MG63 (cell line): ENCODE data around the gene BRD3OS. TPM values are rescaled to one million over a fixed set of nuclear protein-coding genes. Genes with fewer than 3 reads are reported as not detected.

Experiments used
- DNase-seq: peaks from one replicate; pipeline ENCODE4 v3.0.0-alpha.2; 2020
- H3K27me3 ChIP-seq: fragments of 250-450 bp; sonication (Bioruptor Pico); 2 replicates; pipeline ENCODE4 v1.5.1; 2020; ENCODE audit warnings: mild to moderate bottlenecking, moderate library complexity
- H3K36me3 ChIP-seq: fragments of 250-450 bp; sonication (Bioruptor Pico); 2 replicates; pipeline ENCODE4 v1.5.1; 2020; ENCODE audit warnings: mild to moderate bottlenecking, moderate library complexity
- H3K4me3 ChIP-seq: fragments of 250-450 bp; sonication (Bioruptor Pico); 2 replicates; pipeline ENCODE4 v1.5.1; 2020; ENCODE audit warnings: mild to moderate bottlenecking, moderate library complexity
- H3K9me3 ChIP-seq: fragments of 250-450 bp; sonication (Bioruptor Pico); 2 replicates; pipeline ENCODE4 v1.5.1; 2020; ENCODE audit warnings: mild to moderate bottlenecking, moderate library complexity
- total RNA-seq: library from RNA; depleted of rRNA; stranded (reverse); fragments of >200 nt; shearing (Covaris generic); gene quantifications from 2 replicates; pipeline ENCODE4 v1.2.3, GENCODE V29; 2014; ENCODE audit warnings: low replicate concordance

The BRD3OS gene
- total RNA-seq, 1 experiment from 2014 or later, result 18.6 TPM

DNA sequence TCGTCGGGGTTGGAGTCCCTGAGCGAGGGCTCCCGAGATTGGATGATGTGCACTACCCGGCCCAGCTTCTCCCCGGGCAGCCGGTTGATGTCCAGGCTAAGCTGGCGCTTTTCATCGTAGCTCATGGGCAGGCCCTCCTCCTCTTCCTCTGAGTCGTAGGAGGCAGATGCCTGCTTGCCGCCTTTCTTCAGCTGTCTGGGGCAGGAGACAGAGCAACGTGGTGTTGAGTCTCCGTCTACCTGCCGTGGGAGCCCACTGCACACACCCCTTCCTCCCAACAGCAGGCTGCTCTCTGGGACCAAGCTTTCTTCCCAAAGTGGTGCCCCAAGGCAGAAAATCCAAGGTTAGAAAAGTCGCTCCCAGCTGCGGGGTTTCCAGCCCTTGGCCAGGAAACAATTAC is 10.8 kb downstream of the BRD3OS start:
- Histone ChIP-seq H3K9me3 (peaks cover 8% of the 10 kb centered on the region), H3K36me3 (peaks cover 66% of the 10 kb centered on the region), H3K4me3 (no peak overlapping the region), H3K27me3 (no peaks in the 10 kb centered on the region)
- no peak for DNase-seq

DNA sequence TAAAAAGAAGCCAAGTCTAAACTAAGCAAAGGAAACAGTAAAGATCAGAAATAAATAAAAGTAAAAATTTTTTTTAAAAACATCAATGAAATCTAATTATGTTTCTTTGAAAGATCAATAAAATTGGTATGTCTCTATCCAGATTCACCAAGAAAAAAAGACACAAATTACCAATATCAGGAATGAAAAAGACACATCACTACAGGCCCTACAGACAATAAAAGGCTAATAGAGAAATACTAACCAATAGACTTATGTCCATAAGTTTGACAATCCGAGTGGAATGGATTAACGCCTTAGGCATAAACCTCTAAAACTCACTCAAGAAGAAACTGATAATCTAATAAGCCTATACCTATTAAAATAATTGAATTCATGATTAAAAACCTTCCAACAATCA is 12.4 kb downstream of the BRD3OS start:
- Histone ChIP-seq H3K4me3 (no peak overlapping the region), H3K27me3 (no peaks in the 10 kb centered on the region), H3K36me3 (peaks cover 69% of the 10 kb centered on the region), H3K9me3 (peaks cover 8% of the 10 kb centered on the region)
- no peak for DNase-seq

DNA sequence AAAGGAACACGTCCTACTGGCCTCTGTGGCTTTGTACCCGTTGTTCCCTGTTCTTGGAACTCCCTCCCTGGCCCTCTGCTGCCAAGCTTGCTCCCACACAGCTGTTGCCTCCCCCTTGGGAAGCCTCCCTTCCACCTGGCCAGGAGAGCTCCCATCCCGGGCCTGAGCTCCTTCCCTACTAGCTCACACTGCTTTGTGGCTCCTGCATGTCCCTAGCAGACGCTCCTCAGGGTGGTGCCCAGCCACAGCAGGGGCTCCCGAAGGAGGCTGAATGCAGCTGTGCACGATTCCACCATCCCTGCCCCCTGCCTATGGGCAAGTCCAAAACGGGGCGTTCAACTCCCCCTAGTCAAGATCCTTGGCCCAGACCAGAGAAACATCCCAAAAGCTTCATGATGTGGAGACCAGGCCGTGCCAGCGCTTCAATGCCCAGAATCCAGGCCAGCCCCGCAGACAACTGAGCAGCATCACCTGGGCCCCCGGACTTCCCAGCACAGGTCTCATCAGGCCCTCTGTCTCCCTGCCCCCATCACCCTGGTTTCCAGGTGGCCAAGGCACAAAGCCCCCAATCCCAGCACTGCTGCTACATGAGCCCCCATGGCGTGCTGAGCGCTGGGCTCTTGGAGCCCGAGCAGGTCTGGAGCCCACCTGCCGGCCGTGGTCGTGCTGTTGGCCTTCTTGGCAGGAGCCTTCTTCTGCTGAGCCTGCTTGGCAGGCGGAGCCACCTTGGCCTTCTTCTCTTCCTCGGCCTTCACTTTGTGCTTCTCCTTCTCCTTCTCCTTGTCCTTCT is 14.3 kb downstream of the BRD3OS start:
- H3K9me3 ChIP-seq, result peaks cover 8% of the 10 kb centered on the region
- no peaks in the 10 kb centered on the region for H3K27me3 ChIP-seq
- DNase-seq, result no peak
- H3K4me3 ChIP-seq, result no peak overlapping the region
- peaks cover 69% of the 10 kb centered on the region for H3K36me3 ChIP-seq

DNA sequence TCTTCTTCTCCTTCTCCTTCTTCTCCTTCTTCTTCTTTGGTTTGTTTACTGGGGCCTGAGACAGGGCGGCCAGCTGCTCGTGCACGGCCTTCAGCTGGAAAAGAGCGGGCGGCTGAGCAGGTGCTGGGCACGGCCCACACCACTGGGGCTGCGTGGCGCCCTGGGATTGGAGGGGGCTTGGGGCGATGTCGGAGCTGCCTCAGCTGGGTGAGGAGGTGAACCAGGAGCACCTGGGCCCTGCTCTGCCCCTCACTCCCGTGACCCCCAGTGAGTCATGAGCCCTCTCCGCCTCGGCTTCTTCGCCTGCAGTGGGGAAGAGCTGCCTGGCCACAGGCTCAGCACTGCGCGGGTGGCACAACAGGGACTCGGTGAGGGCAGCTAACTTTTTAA is 14.9 kb downstream of the BRD3OS start:
- Histone ChIP-seq H3K27me3 (no peaks in the 10 kb centered on the region), H3K36me3 (peaks cover 67% of the 10 kb centered on the region), H3K4me3 (no peak overlapping the region), H3K9me3 (peaks cover 8% of the 10 kb centered on the region)
- no peak for DNase-seq

DNA sequence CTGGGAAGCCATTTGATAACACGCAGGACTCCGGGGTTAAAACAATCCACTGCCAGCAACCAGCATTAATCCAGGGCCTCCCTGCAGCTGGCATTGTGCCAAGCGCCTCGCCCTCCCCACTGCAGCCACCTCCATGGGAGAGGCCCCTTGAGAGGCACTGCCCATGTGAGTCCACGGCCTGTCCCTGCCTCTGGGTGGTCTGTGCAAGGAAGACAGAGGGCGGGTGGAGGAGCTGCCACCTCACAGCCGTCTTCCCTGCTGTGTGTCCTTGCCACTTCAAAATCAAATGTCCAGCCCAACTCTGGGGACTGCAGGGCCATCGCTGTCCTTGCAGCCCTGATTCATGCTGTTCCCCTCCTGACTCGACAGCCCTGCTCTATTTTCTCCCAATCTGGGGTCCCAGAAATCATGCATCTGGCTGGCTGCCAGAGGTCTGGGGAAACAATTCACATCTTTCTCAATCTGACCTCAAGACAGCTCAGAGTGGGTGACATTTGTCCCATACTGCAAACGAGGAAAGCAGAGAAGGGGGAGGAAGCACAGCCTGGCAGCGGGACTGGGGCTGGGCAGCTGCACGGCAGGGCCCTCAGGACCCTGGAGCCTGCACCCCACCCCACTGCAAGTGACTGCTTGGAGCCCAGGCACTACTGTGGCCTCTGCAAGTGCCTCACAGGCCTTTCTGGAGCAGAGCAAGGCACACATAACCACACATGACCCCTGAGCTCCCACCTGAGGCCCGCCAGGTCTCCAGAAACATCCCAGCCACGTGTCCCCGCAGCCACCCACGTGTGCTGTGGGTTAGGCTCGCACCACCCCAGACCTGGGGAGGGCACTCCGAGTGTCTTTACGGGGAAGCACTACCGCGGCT is 15.7 kb downstream of the BRD3OS start:
- H3K36me3 ChIP-seq, result peaks cover 61% of the 10 kb centered on the region
- no peak overlapping the region for H3K4me3 ChIP-seq
- no peak for DNase-seq
- peaks cover 8% of the 10 kb centered on the region for H3K9me3 ChIP-seq
- no peaks in the 10 kb centered on the region for H3K27me3 ChIP-seq

DNA sequence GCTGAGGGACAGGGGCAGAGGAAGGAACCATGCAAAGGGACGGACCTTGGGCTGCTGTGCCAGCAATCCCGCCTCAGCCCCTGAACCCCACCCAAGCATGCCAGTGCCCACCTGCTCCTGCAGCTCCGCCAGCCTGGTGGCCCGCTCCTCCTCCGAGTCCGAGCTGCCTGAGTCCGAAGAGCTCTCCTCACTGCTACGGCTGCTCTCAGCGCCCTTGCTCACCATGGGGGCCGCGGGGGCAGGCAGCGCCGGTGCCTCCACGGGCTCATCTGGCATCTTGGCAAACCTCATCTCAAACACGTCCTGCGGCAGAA is 16.3 kb downstream of the BRD3OS start:
- H3K4me3 ChIP-seq, result no peak overlapping the region
- H3K27me3 ChIP-seq, result no peaks in the 10 kb centered on the region
- H3K36me3 ChIP-seq, result peaks cover 57% of the 10 kb centered on the region
- H3K9me3 ChIP-seq, result peaks cover 8% of the 10 kb centered on the region
- no peak for DNase-seq

DNA sequence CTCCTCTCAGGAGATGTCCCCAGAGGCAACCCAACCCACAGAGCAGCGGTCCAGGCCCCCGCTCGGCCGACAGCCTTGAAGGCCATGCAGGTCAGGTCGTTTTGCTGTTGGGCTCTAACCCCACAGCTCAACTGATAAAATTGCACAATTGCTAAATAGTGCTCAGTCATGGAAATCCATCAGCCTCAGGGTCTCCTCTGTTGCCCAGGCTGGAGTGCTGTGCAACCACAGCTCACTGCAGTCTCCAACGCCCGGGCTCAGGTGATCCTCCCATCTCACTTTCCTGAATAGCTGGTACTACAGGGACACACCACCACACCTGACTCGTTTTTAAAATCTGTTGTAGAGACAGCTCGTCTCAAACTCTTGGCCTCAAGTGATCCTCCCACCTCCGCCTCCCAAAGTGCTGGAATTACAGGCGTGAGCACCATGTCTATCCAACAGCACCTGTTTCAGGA is 18.3 kb downstream of the BRD3OS start:
- Histone ChIP-seq H3K36me3 (peaks cover 37% of the 10 kb centered on the region), H3K27me3 (no peaks in the 10 kb centered on the region), H3K9me3 (no peaks in the 10 kb centered on the region), H3K4me3 (no peak overlapping the region)
- no peak for DNase-seq

DNA sequence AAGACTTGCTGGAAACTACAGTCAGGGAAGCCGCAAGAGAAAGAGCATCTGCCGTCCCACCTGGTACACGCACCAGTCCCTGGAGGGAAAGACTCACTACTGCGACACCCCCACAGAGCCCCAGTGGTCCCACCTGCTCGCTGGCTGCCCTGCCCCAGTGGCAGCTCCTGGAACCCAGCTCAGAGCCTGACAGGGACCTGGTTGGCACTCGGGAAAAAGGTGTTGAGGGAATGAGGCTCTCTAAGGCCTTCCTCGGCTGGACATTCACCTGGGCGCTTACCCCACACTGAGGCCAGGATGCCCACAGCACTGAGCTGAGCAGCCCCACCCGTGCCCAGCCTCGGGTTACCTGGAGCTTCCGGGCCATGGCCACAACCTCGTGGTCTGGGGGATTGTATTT is 19.7 kb downstream of the BRD3OS start:
- Histone ChIP-seq H3K9me3 (no peaks in the 10 kb centered on the region), H3K27me3 (no peaks in the 10 kb centered on the region), H3K4me3 (no peak overlapping the region), H3K36me3 (peaks cover 30% of the 10 kb centered on the region)
- no peak for DNase-seq

DNA sequence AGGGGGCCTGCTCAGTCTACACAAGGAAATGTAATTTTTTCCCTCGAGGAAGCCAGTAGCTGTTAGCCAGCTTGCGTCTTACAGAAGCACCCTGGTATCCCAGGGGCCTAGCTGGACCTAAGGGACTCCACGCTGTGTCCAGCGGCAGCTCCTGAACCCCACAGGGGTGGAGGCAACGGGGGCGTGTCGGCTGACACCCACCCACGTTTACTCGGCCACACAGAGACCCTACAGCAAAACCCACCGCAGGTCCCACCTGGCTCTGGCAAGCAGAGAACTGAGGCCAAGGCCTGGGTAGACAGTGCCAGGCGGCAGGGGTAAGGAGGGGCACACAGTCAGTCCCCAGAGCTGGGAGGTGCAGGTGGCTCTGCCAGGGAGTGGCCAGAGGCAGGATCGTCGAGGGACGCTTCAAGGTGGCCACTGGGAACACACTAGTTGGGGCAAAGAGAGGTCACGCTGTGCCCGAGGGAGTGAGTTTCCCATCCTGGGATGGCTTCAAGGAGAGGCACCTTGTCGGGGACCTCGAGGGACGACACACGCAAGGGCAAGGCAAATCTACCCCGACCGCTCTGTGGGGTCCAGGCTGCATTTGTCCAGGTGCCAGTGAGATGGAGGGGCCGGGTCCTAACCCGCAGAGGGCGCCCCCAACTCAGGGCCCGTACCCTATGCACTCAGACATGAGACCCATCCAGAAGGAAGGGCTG is 20.7 kb downstream of the BRD3OS start:
- H3K27me3 ChIP-seq, result no peaks in the 10 kb centered on the region
- no peak overlapping the region for H3K4me3 ChIP-seq
- DNase-seq, result no peak
- no peaks in the 10 kb centered on the region for H3K9me3 ChIP-seq
- H3K36me3 ChIP-seq, result peaks cover 20% of the 10 kb centered on the region

DNA sequence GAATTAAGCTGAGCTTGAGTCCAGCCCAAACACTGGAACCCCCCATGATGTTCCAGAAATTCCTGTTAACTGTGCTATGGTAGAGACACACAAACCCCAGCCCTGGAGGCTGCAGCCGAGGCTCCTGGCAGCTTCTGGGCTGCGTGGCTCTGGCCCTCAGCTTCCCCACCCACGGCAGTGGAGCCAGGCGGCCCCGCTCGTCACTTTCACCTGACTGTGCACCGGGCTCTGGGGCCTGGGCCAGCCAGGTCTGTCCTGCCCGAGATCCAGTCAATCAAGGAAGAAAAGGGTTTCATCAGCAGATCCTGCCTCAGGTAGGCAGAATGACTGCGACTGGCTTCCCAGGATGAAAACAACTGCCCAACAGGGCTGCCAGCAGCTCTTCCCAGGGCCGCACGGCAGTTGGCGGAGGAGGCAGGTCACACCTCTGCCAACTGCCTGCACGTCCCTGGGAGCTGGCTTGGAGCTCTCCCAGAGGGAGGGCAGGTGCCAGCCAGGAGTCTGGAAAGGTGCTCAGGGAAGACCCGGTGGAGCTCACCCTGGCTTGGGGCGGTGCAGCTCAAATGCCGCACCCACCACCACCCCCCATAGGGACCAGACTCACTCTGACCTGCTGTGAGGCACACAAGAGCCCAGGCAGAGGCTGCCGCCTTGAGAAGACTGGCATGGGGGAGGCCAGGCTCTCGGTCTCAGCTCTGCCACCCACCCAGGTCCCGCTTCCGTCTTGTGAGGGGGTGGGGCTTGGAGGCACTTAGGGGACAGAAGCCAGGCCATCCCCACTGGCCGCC is 21.8 kb downstream of the BRD3OS start:
- no peaks in the 10 kb centered on the region for H3K9me3 ChIP-seq
- no peak for DNase-seq
- no peak overlapping the region for H3K4me3 ChIP-seq
- no peaks in the 10 kb centered on the region for H3K27me3 ChIP-seq
- peaks cover 20% of the 10 kb centered on the region for H3K36me3 ChIP-seq

DNA sequence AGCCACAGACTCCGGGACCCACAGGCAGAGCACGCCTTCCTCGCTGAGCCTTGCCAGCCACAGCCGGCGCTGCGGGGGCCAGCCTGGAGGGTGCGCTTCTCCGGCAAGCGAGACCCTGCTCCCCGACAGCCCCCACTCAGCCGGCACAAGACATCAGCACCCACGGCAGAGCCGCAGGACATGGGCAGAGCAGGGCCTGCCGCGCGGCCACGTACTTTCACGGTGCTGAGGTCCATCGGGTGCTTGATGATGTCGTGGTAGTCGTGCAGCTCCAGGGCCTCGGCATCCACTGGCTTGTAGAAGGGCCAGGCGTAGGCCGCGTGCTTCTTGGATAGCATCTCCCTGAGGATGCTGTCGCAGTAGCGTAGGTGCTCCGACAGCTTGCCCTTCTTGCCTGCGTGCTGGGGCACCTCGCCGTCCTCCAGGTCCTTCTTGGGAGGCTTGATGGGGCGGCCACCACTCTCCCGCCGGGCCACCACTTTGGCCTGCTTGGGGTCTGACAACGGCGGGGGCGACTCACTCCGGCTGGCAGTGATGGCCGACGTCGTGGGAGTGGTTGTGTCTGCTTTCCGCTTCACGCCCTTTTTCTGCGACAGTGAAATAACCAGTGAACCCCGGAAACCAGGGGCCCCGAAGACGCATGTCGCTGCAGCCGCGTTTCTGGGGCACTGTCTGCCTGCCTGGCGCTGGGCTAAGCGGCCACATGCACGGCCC is 22.7 kb downstream of the BRD3OS start:
- no peaks in the 10 kb centered on the region for H3K9me3 ChIP-seq
- no peak overlapping the region for H3K4me3 ChIP-seq
- H3K36me3 ChIP-seq, result peaks cover 21% of the 10 kb centered on the region
- no peaks in the 10 kb centered on the region for H3K27me3 ChIP-seq
- no peak for DNase-seq

DNA sequence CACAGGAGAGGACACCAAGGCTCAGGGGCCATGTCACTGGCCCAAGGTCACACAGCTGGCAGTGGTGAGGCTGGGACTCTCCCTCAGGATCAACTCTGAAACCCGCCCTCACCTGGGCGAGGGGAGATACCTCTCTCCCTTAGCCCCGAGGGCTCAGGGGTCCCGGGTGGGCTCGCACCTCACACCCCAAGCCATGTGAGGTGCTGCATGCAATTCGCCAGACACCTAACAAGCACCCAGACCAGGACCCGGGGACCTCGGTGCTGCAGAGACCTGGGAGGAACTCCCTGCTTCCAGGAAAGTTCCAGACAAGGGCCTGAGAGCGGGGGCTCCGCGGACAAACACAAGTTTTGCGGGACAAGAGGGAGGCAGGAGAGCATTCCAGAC is 23.3 kb downstream of the BRD3OS start:
- H3K36me3 ChIP-seq, result peaks cover 19% of the 10 kb centered on the region

DNA sequence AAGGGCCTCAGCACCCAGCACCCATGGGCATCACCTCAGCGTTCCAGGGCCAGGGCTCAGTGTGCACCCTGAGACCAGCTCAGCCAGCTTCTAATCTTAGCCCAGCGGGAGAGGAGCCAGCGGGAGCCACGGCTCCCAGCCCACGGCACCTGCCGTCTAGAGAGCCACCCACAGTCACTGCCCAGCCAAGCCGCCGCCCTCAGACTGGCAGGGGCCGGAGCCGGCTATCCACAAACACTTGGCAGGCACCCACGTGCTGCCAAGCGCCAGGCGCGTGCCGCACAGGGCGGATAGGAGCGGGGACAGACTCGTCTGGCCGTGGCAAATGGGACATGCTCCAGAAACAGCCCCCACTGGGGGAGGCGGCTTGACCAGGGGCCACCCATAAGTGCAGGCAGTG is 24.0 kb downstream of the BRD3OS start:
- H3K27me3 ChIP-seq, result no peaks in the 10 kb centered on the region
- H3K36me3 ChIP-seq, result peaks cover 19% of the 10 kb centered on the region
- no peak overlapping the region for H3K4me3 ChIP-seq
- H3K9me3 ChIP-seq, result no peaks in the 10 kb centered on the region
- no peak for DNase-seq

More for the DNA sequence above, 23.3 kb downstream of the BRD3OS start:
- Histone ChIP-seq H3K27me3 (no peaks in the 10 kb centered on the region), H3K9me3 (no peaks in the 10 kb centered on the region), H3K4me3 (no peak overlapping the region)
- DNase-seq, result no peak

DNA sequence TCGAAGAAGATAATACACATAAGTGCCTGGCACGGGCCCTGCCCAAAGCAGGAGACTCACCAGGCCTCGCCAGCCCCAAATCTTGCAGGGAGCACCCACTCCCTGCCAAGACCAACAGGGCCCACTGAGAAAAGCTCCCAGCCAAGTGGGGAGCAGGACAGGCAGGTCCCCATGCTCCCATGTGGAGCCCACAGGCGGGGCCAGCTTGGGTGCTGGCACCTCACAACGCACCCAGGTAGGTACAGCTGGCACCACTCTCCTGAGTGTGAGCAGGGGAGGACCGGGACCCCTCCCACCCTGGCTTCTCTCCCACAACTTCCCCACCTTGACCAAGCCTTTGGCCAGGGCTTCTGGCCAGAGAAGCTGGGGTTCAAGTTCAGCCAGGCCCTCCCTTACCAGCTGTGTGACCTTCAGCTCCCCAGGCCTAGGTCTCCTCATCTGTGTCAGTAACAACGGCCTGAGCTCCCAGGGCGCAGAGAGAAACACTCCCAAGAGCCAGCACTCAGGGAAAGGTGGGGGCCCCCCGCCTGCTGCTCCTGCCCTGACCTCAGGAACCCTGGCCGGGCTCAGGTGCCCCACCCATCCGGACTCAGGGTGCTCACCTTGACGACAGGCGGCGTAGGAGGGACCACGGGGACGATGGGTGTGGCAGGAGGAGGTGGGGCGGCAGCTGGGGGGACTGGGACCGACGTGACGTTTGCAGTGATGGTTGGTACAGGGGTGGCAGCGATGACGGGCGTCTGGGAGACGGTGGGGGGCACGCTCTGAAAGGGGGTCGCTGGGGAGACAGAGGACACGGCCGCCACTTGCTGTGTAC is 24.7 kb downstream of the BRD3OS start:
- peaks cover 19% of the 10 kb centered on the region for H3K36me3 ChIP-seq

DNA sequence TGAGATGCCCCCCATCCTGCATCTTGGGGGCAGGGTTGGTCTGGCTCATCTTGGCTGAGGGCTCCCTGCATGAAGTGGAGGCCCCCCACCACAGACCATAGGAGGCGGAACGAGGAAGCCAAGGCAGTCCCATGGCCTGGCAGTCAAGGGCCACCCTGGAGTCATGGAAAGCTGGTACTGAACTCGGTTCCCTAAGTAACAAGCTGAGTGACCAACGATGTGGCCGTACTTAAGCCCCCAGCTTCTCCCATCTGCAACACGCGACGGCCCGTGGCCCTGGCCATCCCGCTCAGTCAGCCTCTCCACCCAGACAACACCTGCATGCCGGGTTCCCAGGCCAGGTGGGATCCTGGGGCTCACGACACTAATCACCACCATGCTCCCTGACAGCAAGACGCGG is 25.4 kb downstream of the BRD3OS start:
- no peak overlapping the region for H3K4me3 ChIP-seq
- no peaks in the 10 kb centered on the region for H3K9me3 ChIP-seq
- peaks cover 23% of the 10 kb centered on the region for H3K36me3 ChIP-seq
- DNase-seq, result no peak
- no peaks in the 10 kb centered on the region for H3K27me3 ChIP-seq

More for the DNA sequence above, 24.7 kb downstream of the BRD3OS start:
- Histone ChIP-seq H3K4me3 (no peak overlapping the region), H3K27me3 (no peaks in the 10 kb centered on the region), H3K9me3 (no peaks in the 10 kb centered on the region)
- DNase-seq, result no peak
